Sigmoid colon (tissue), 7 donors: ENCODE results near the gene METTL21A. TPM values are rescaled to one million over a fixed set of nuclear protein-coding genes. Genes with fewer than 3 reads are reported as not detected.

Source experiments
- DNase-seq: peaks from one replicate; pipeline ENCODE4 v3.0.0-alpha.2; 2019
- H3K27ac ChIP-seq, 4 donors: fragments of 200-600 bp; sonication (generic); one replicate each; pipeline ENCODE4 v1.5.1; 2016 to 2019; ENCODE audit warnings: mild to moderate bottlenecking in 1 of 4
- H3K27me3 ChIP-seq, 3 donors: fragments of 200-600 bp; sonication (generic); one replicate each; pipeline ENCODE4 v1.5.1; 2019; ENCODE audit warnings: mild to moderate bottlenecking in 1 of 3
- H3K36me3 ChIP-seq, 4 donors: fragments of 200-600 bp; sonication (generic); one replicate each; pipeline ENCODE4 v1.5.1; 2016 to 2019
- H3K4me1 ChIP-seq, 4 donors: fragments of 200-600 bp; sonication (generic); one replicate each; pipeline ENCODE4 v1.5.1; 2017 to 2019
- H3K4me3 ChIP-seq, 4 donors: fragments of 200-600 bp; sonication (generic); one replicate each; pipeline ENCODE4 v1.5.1; 2017 to 2019; ENCODE audit warnings: mild to moderate bottlenecking in 2 of 4, moderate library complexity in 1 of 4
- H3K9me3 ChIP-seq, 4 donors: fragments of 200-600 bp in 3 of 4; sonication (generic) in 3 of 4; one replicate each; pipeline versions ENCODE4 v1.5.1 to v1.6.1; 2013 to 2019
- EP300 ChIP-seq, 4 donors: sonication (generic); formaldehyde crosslinking; IDR thresholded peaks; one replicate each; pipeline ENCODE4 v1.6.1; 2017; ENCODE audit warnings: antibody characterized with exemption in 4 of 4
- POLR2A ChIP-seq, 2 donors: fragments of 450-650 bp; IDR thresholded peaks; one replicate each; pipeline ENCODE4 v1.6.1; 2016; ENCODE audit warnings: antibody characterized with exemption in 2 of 2, mild to moderate bottlenecking in 2 of 2, moderate library complexity in 2 of 2
- POLR2AphosphoS5 ChIP-seq, 4 donors: sonication (generic); formaldehyde crosslinking; IDR thresholded peaks; one replicate each; pipeline ENCODE4 v1.6.1; 2017; ENCODE audit warnings: antibody characterized with exemption in 4 of 4
- WGBS, 2 donors: extraction: QIAGEN DNeasy Blood & Tissue Kit; methylation state at CpG; one replicate each; pipeline ENCODE4 v1.1.7; 2013; 5-methylcytosine and 5-hydroxymethylcytosine counted together
- intact Hi-C: fragments of 100-400 bp; cut with DNase I; formaldehyde crosslinking; loops from one replicate; pipeline ENCODE4 v1.15.1; 2023
- polyA plus RNA-seq, 3 donors: library from polyadenylated mRNA; stranded (reverse); fragments of 200-250 nt; gene quantifications; one replicate each; pipeline ENCODE4 v1.2.3, GENCODE V29; 2013
- total RNA-seq, 4 donors: library from RNA; depleted of rRNA; stranded (reverse); fragments of >200 nt; gene quantifications; one replicate each; pipeline ENCODE4 v1.1.0, GENCODE V29; 2016
- TF ChIP-seq, protein P1 (sequence below), 4 experiments: fragments of 450-650 bp in 3 of 4; fragments of 200-600 bp in 1 of 4; IDR thresholded peaks; one replicate each; pipeline ENCODE4 v1.5.1; 2016 to 2019; ENCODE audit warnings: antibody characterized with exemption in 4 of 4, mild to moderate bottlenecking in 3 of 4, moderate library complexity in 2 of 4
- donor health status: healthy with polysubstance abuse.
- donor health status: Bipolar disorder and iron deficiency.
- donor health status: healthy.

The METTL21A gene
- total and polyA plus RNA-seq, 7 donors: 12.9 to 43.0 (median 21.0) TPM

DNA sequence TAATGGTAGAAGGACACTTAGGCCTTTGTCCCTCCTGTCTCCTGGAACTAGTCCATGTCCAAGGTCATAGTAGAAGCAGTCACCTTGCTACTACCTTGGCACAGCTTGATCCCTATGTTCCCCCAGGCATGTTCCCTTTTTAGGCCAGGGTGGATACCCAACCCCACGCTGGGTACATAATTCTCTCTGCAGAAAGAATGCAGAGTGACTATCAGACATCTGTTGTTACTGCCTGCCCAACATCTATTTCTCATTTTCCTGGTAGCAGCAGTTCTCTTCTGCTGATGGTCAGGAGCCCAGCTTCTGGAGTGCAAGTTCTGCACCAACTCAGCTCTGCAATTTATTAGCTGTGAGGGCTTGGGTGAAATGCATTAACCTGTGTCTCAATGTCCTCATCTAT is 4.4 kb upstream of the METTL21A start:
- Histone ChIP-seq H3K9me3 (no peaks in the 10 kb centered on the region), H3K27me3 (no peaks in the 10 kb centered on the region), H3K4me3 (no peak overlapping the region), H3K27ac (no peak overlapping the region), H3K36me3 (no peaks in the 10 kb centered on the region), H3K4me1 (peaks cover 0 to 15% (median 10%) of the 10 kb centered on the region in 4 donors)
- no peak for TF ChIP-seq EP300 (IDR thresholded peaks at IDR 0.05)
- no peak for TF ChIP-seq POLR2A (IDR thresholded peaks at IDR 0.05)
- TF ChIP-seq POLR2AphosphoS5 (IDR thresholded peaks at IDR 0.05): no peak
- TF ChIP-seq, protein P1, sequence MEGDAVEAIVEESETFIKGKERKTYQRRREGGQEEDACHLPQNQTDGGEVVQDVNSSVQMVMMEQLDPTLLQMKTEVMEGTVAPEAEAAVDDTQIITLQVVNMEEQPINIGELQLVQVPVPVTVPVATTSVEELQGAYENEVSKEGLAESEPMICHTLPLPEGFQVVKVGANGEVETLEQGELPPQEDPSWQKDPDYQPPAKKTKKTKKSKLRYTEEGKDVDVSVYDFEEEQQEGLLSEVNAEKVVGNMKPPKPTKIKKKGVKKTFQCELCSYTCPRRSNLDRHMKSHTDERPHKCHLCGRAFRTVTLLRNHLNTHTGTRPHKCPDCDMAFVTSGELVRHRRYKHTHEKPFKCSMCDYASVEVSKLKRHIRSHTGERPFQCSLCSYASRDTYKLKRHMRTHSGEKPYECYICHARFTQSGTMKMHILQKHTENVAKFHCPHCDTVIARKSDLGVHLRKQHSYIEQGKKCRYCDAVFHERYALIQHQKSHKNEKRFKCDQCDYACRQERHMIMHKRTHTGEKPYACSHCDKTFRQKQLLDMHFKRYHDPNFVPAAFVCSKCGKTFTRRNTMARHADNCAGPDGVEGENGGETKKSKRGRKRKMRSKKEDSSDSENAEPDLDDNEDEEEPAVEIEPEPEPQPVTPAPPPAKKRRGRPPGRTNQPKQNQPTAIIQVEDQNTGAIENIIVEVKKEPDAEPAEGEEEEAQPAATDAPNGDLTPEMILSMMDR (IDR thresholded peaks at IDR 0.05): no peak
- WGBS, 2 donors: 83 to 88% methylated on average over 1 of the region's 1 CpG
- no peak for DNase-seq
- intact Hi-C loops: loop anchor here (5.0 to 10.0 kb wide), 5 partner anchors 343 to 865 kb away; partner anchors contain the start of genes FASTKD2, IDH1, KLF7 and MDH1B

DNA sequence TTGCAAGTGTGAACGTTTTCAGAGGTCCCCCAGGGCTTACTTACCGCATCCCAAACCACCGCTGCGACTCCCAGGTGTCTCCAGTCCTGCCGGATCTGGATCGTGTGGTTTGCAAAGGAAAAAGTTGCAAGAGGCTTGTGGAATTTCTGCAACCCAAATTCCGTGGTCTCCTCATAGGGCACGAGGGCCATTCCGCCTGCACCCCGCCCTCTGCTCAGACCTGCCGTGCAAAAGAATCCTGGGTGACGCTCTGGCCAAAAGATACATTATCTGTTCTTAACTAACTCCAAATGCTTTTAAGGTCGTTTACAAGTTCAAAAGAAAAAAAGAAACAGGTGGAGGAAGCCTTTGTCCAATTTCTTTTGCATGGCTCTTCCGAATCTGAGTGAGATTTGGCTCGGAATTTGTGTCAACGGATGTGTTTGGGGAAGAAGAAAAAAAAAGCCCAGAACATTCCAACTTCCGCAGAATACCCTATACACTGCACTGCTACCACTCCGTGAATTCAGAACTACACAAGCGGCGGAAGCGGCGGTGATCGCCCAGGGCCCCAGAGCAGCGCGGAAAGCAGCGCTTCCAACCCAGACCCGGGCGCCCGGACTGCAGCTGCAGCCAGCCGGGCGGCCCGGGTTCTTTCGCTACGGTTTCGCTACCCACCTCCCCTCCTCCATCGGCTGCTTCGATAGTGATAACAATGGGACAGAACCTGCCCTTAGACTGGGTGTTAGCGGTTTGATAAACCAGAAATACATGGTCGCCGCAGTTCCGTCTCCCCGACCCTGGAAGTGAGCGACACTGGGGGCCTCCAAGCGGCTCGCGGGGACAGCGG is 795 bp downstream of the METTL21A start:
- DNase-seq: peak; percentile 78

GRCh38 chr2:207621501-207622039 is 3.6 kb downstream of the METTL21A start:
- 80 to 91% methylated on average over 10 of the region's 10 CpGs for WGBS, 2 donors
- peaks cover 0 to 5% (median 0%) of the 10 kb centered on the region in 4 donors for H3K36me3 ChIP-seq
- no peaks in the 10 kb centered on the region for H3K9me3 ChIP-seq
- TF ChIP-seq, protein P1 (IDR thresholded peaks at IDR 0.05): no peak
- no peak for TF ChIP-seq POLR2AphosphoS5 (IDR thresholded peaks at IDR 0.05)
- TF ChIP-seq EP300 (IDR thresholded peaks at IDR 0.05): no peak
- no peak for TF ChIP-seq POLR2A (IDR thresholded peaks at IDR 0.05)
- H3K4me1 ChIP-seq: peaks cover 0 to 41% (median 32%) of the 10 kb centered on the region in 4 donors
- H3K27me3 ChIP-seq: no peaks in the 10 kb centered on the region
- H3K4me3 ChIP-seq: no peak overlapping the region
- intact Hi-C loops: loop anchor here (10.0 kb wide), 3 partner anchors 457 to 857 kb away; partner anchors contain the start of genes FASTKD2, IDH1, KLF7 and MDH1B
- no peak overlapping the region for H3K27ac ChIP-seq
- DNase-seq: no peak

More for the DNA sequence above, 795 bp downstream of the METTL21A start:
- no peaks in the 10 kb centered on the region for H3K27me3 ChIP-seq
- WGBS, 2 donors: 1% methylated on average over 47 of the region's 47 CpGs
- peak overlapping the region; percentile 59 to 92 (median 76) for H3K4me3 ChIP-seq
- H3K9me3 ChIP-seq: no peaks in the 10 kb centered on the region
- H3K36me3 ChIP-seq: peaks cover 0 to 5% (median 0%) of the 10 kb centered on the region in 4 donors
- H3K27ac ChIP-seq: peak overlapping the region; percentile 89 to 95 (median 94)
- intact Hi-C loops: loop anchor here (1.0 to 10.0 kb wide), 9 partner anchors 88 to 860 kb away; partner anchors contain the start of genes CREB1, FASTKD2, IDH1 and KLF7
- peaks cover 0 to 33% (median 24%) of the 10 kb centered on the region in 4 donors for H3K4me1 ChIP-seq
- TF ChIP-seq POLR2A (IDR thresholded peaks at IDR 0.05) (peak in 1 of 2 donors; percentile 19), EP300 (IDR thresholded peaks at IDR 0.05) (no peak), POLR2AphosphoS5 (IDR thresholded peaks at IDR 0.05) (peak; percentile 46 to 88 (median 64))
- TF ChIP-seq, protein P1 (IDR thresholded peaks at IDR 0.05): no peak

DNA sequence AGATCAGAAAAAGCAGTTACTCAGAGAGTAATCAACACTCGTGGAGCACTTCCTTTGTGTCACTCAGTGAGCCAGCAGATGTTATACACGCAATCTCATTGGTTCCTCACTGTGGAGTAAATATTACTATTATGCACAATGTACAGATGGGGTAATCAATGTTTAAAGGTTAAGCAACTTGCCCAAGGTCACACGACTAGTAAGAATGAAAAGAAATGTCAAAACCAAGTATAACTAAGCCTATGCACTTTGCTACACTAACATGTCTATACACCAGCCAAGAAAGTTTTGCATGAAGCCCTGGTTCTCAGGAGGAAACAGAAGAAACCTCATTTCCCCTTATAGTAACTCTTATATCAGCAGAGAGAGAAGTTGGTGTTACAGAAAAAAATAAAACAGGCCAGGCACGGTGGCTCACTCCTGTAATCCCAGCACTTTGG is 5.4 kb downstream of the METTL21A start:
- intact Hi-C loops: loop anchor here (10.0 kb wide), 3 partner anchors 455 to 855 kb away; partner anchors contain the start of genes FASTKD2, IDH1, KLF7 and MDH1B
- peaks cover 0 to 37% (median 31%) of the 10 kb centered on the region in 4 donors for H3K4me1 ChIP-seq
- H3K27ac ChIP-seq: no peak overlapping the region
- DNase-seq: no peak
- 44 to 58% methylated on average over 4 of the region's 4 CpGs for WGBS, 2 donors
- H3K36me3 ChIP-seq: peaks cover 0 to 5% (median 1%) of the 10 kb centered on the region in 4 donors
- no peak overlapping the region for H3K4me3 ChIP-seq
- no peaks in the 10 kb centered on the region for H3K9me3 ChIP-seq
- TF ChIP-seq POLR2A (IDR thresholded peaks at IDR 0.05): no peak
- TF ChIP-seq, protein P1 (IDR thresholded peaks at IDR 0.05): no peak
- no peak for TF ChIP-seq POLR2AphosphoS5 (IDR thresholded peaks at IDR 0.05)
- TF ChIP-seq EP300 (IDR thresholded peaks at IDR 0.05): no peak
- no peaks in the 10 kb centered on the region for H3K27me3 ChIP-seq
